PC-9 (cell line): ENCODE data around the gene SETX. TPM values are rescaled to one million over a fixed set of nuclear protein-coding genes. Genes with fewer than 3 reads are reported as not detected.

ENCODE experiments used
- BruUV-seq: library from RNA; stranded (reverse); fragments of 400-500 nt; replicated peaks from 2 replicates; lab custom pipeline; 2021; lab: Mats Ljungman, UMichigan
- CTCF ChIA-PET: fragments of 300-600 bp; sonication (Branson Sonifier 250); formaldehyde crosslinking; loops from one replicate; lab custom pipeline; 2022; ENCODE audit warnings: antibody characterized with exemption; lab: Charles Lee
- POLR2A ChIA-PET: fragments of 300-600 bp; sonication (Branson Sonifier 250); formaldehyde crosslinking; loops from one replicate; lab custom pipeline; 2022; ENCODE audit warnings: antibody characterized with exemption; ENCODE audit not compliant: unreplicated experiment; lab: Charles Lee
- DNase-seq, 2 experiments: peaks; one replicate each; pipeline versions ENCODE4 v3.0.0 to v3.0.0-alpha.2; 2015 to 2022; ENCODE audit warnings: mixed read lengths in 1 of 2
- H2AFZ ChIP-seq: fragments of 200-600 bp; sonication (generic); 2 replicates; pipeline ENCODE4 v1.8.1; 2017; ENCODE audit warnings: antibody characterized with exemption
- H3F3A ChIP-seq: fragments of 200-600 bp; sonication (generic); 2 replicates; pipeline ENCODE4 v1.8.1; 2017; ENCODE audit warnings: antibody characterized with exemption, mild to moderate bottlenecking, low read depth; ENCODE audit not compliant: insufficient read depth
- H3K27ac ChIP-seq: fragments of 200-600 bp; sonication (generic); 2 replicates; pipeline ENCODE4 v1.6.1; 2016; ENCODE audit warnings: mixed run types
- H3K27me3 ChIP-seq: fragments of 200-600 bp; sonication (generic); 2 replicates; pipeline ENCODE4 v1.6.1; 2016; ENCODE audit warnings: low read depth, mixed run types; ENCODE audit not compliant: insufficient read depth
- H3K36me3 ChIP-seq: fragments of 200-600 bp; sonication (generic); 2 replicates; pipeline ENCODE4 v1.6.1; 2016; ENCODE audit warnings: low read depth, mixed run types
- H3K4me1 ChIP-seq: fragments of 200-600 bp; sonication (generic); replicated peaks from 2 replicates; pipeline ENCODE4 v1.6.1; 2016; ENCODE audit warnings: mixed run types; ENCODE audit not compliant: insufficient read depth
- H3K4me2 ChIP-seq: fragments of 200-600 bp; sonication (generic); 2 replicates; pipeline ENCODE4 v1.6.1; 2017; ENCODE audit warnings: mixed run types
- H3K4me3 ChIP-seq: fragments of 200-600 bp; sonication (generic); 2 replicates; pipeline ENCODE4 v1.6.1; 2016; ENCODE audit warnings: mixed run types
- H3K79me2 ChIP-seq: fragments of 200-600 bp; sonication (generic); 2 replicates; pipeline ENCODE4 v1.6.1; 2017; ENCODE audit warnings: low read depth, mixed run types
- H3K9me2 ChIP-seq: fragments of 200-600 bp; sonication (generic); 2 replicates; pipeline ENCODE4 v1.8.1; 2017; ENCODE audit warnings: mild to moderate bottlenecking; ENCODE audit not compliant: insufficient read depth
- H3K9me3 ChIP-seq: fragments of 200-600 bp; sonication (generic); 2 replicates; pipeline ENCODE4 v1.8.1; 2016; ENCODE audit warnings: low read depth; ENCODE audit not compliant: insufficient read depth
- H4K20me1 ChIP-seq: fragments of 200-600 bp; sonication (generic); 2 replicates; pipeline ENCODE4 v1.8.1; 2017; ENCODE audit not compliant: insufficient read depth
- EZH2 ChIP-seq: fragments of 200-600 bp; sonication (generic); IDR thresholded peaks from 2 replicates; pipeline ENCODE4 v1.8.0; 2017; ENCODE audit warnings: antibody characterized with exemption, low read depth
- intact Hi-C: fragments of 100-400 bp; cut with micrococcal nuclease; formaldehyde crosslinking; loops from one replicate; pipeline ENCODE4 v1.10.0; 2022; ENCODE audit not compliant: unreplicated experiment
- total RNA-seq: library from RNA; stranded (reverse); gene quantifications from 2 replicates; pipeline ENCODE4 v1.2.3, GENCODE V29; 2021
- TF ChIP-seq, protein P1 (sequence below): fragments of 200-600 bp; sonication (generic); conservative IDR thresholded peaks from 2 replicates; pipeline ENCODE4 v1.6.1; 2017; ENCODE audit warnings: mixed run types, antibody characterized with exemption, mild to moderate bottlenecking, moderate library complexity

SETX gene
- total RNA-seq, 1 experiment from 2014 or later: 23.5 TPM

DNA sequence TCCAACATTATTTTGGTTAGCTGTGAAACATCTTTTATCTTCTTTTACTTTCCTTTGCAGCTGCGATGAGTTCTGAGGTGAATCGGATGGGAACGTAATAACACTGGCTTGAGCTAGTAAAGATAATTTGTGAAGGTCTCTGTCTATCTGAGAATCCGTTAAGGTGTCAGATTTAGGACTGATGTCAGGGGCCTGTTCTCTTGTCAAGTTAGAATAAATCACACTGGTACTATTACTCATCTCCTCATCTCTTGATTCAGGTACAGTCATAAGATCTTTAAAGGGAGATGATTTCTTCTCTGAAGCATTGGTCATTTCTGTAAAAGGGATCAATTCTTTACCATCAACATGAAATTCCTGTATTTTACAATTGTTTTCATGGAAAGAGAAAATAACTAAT is 26.2 kb downstream of the SETX start:
- Histone ChIP-seq H3K36me3 (peaks cover 39% of the 10 kb centered on the region), H4K20me1 (no peaks in the 10 kb centered on the region), H3K9me2 (no peaks in the 10 kb centered on the region), H3K4me2 (no peak overlapping the region), H3K4me1 (no peaks in the 10 kb centered on the region), H3F3A (no peaks in the 10 kb centered on the region), H3K79me2 (no peaks in the 10 kb centered on the region), H2AFZ (no peak overlapping the region), H3K9me3 (no peaks in the 10 kb centered on the region), H3K27me3 (no peaks in the 10 kb centered on the region), H3K4me3 (no peak overlapping the region), H3K27ac (no peak overlapping the region)
- intact Hi-C loops: loop anchor here (1.0 kb wide), 1 partner anchor 12 kb away; no protein-coding TSS in a partner anchor
- BruUV-seq: no TSS peak
- ChIA-PET CTCF (no interaction called here), POLR2A (no interaction called here)
- TF ChIP-seq, protein P1, sequence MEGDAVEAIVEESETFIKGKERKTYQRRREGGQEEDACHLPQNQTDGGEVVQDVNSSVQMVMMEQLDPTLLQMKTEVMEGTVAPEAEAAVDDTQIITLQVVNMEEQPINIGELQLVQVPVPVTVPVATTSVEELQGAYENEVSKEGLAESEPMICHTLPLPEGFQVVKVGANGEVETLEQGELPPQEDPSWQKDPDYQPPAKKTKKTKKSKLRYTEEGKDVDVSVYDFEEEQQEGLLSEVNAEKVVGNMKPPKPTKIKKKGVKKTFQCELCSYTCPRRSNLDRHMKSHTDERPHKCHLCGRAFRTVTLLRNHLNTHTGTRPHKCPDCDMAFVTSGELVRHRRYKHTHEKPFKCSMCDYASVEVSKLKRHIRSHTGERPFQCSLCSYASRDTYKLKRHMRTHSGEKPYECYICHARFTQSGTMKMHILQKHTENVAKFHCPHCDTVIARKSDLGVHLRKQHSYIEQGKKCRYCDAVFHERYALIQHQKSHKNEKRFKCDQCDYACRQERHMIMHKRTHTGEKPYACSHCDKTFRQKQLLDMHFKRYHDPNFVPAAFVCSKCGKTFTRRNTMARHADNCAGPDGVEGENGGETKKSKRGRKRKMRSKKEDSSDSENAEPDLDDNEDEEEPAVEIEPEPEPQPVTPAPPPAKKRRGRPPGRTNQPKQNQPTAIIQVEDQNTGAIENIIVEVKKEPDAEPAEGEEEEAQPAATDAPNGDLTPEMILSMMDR: no peak
- TF ChIP-seq EZH2: no peak
- DNase-seq: no peak

DNA sequence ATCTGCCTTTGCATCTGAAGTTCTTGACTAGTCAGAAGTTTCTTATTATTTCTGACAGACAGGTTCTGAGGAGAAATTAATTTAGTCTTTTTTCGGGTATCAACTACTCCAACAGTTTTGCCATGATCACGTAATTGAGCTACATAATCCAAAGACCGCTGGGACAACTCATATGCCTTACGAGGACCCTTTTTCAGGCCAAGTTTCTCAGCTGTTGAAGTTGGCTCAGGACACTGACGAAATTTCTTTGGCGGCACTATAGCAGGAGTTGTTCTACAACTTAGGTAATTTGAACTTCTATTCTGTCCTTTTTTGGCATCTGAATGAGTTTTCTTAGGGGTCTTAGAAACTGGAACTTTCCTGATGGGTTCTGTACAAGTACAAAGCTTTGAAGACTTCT is 27.2 kb downstream of the SETX start:
- Histone ChIP-seq H3K79me2 (no peaks in the 10 kb centered on the region), H3K4me3 (no peak overlapping the region), H3K27me3 (no peaks in the 10 kb centered on the region), H3K9me3 (no peaks in the 10 kb centered on the region), H3K9me2 (no peaks in the 10 kb centered on the region), H2AFZ (no peak overlapping the region), H4K20me1 (no peaks in the 10 kb centered on the region), H3K4me1 (no peaks in the 10 kb centered on the region), H3K4me2 (no peak overlapping the region), H3K27ac (no peak overlapping the region), H3F3A (no peaks in the 10 kb centered on the region), H3K36me3 (peaks cover 37% of the 10 kb centered on the region)
- intact Hi-C loops: no loop called here
- no TSS peak for BruUV-seq
- ChIA-PET POLR2A (no interaction called here), CTCF (no interaction called here)
- DNase-seq: no peak
- TF ChIP-seq EZH2: no peak
- TF ChIP-seq, protein P1: no peak

DNA sequence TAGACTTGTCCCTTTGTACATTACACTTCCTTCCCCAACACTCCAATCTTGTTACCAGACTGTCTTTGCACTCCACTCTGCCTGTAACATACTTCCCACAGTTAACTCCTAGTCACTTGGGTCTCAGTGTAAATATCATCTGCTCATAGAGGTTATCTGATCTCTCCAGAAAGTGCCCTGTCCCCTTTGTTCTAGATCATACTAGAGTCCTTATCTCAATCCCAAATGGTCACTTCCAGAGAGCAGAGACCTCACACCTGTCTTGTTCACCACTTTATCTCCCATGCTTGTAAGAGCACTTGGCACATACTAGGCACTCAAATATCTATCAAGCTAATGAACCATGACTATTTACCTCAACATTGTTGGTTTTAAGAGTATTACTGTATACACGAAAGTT is 30.4 kb downstream of the SETX start:
- intact Hi-C loops: no loop called here
- no peaks in the 10 kb centered on the region for H3K27me3 ChIP-seq
- no peaks in the 10 kb centered on the region for H3K79me2 ChIP-seq
- H3K9me2 ChIP-seq: no peaks in the 10 kb centered on the region
- H3K27ac ChIP-seq: no peak overlapping the region
- ChIA-PET POLR2A (no interaction called here), CTCF (no interaction called here)
- BruUV-seq: no TSS peak
- H3K4me1 ChIP-seq: no peaks in the 10 kb centered on the region
- no peak overlapping the region for H2AFZ ChIP-seq
- TF ChIP-seq, protein P1: no peak
- H3K4me3 ChIP-seq: no peak overlapping the region
- no peaks in the 10 kb centered on the region for H3K9me3 ChIP-seq
- DNase-seq: no peak
- H3K36me3 ChIP-seq: peaks cover 10% of the 10 kb centered on the region
- H3K4me2 ChIP-seq: no peak overlapping the region
- 0 out of 2 replicates have a peak, but pooled peaks cover 12% of the 10 kb centered on the region for H4K20me1 ChIP-seq
- H3F3A ChIP-seq: no peaks in the 10 kb centered on the region
